HFF-Myc (cell line): ENCODE data around the gene KIRREL3.
A peak's percentile ranks its signal among the peaks of the same experiment; 100 is the strongest.

ENCODE experiments used
- DNase-seq: peaks from one replicate; pipeline ENCODE4 v3.0.0-alpha.2; 2011; ENCODE audit warnings: low read depth; ENCODE audit errors: extremely low read depth
- H3K4me3 ChIP-seq: replicated peaks from 2 replicates; pipeline ENCODE4 v1.5.1; 2011; ENCODE audit warnings: low read depth, mild to moderate bottlenecking, control low read depth, low read length
- CTCF ChIP-seq: IDR thresholded peaks from 2 replicates; pipeline ENCODE4 v1.5.1; 2012; ENCODE audit warnings: mild to moderate bottlenecking, low read depth, low read length, control low read depth; ENCODE audit errors: missing control alignments

Gene KIRREL3

DNA sequence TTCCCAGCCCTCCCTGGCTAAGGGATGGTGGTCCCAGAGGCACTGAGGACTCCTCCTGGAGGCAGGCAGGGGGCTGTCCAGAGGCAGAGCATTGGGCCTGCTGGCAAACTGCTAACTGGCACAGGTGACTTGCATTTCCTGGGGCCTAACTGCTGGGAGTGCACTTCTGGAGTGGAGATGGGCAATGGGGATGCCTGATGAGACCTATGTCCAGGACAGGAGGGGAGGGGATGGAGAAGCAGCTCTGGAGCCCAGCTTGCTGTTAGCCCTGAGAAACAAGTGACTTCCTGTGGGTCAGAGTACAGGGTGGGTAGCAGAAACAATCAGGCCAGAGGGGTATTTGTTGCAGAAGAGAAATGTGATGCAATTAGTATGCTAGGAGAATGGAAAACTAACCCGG lies 391.9 kb downstream of the KIRREL3 start:
- no peak for DNase-seq
- H3K4me3 ChIP-seq = no peak overlapping the region
- no peak for TF ChIP-seq CTCF

DNA sequence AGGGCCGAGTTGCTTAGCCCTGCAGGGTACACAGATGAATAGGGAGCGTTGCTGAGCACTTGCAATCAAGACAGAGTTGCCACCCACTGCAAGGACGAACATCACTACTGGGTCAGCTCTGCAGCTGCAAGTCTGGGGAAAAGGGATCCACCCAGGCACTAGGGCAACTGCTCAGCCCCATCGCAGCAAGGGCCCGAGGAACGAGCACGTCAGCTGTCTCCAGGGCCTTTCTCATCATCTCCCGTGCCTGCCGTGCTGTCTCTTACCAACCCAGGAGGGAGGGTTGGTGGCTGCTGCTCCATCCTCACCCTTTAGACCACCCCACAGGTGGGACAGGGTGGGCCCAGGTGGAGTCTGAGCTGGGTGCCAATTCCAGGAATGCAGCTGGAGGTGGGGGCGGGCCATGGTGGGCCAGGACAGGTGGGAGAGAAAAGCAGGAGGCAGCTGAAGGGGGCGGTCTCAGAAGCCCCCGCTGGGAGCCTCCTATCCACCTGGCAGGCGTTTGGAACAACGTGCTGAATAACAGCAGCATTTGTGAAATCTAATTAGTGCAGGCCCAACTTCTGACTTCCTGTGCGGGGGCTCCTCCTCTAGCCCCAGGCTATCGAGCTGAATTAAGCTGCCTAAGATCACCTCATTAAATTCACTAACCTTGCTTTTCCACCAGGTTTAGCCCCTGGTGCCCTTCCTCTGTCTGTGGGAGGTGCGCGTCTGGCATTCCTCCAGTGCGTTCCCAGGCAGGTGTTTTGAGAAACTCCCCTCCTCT lies 392.6 kb downstream of the KIRREL3 start:
- no peak overlapping the region for H3K4me3 ChIP-seq
- no peak for TF ChIP-seq CTCF
- no peak for DNase-seq

DNA sequence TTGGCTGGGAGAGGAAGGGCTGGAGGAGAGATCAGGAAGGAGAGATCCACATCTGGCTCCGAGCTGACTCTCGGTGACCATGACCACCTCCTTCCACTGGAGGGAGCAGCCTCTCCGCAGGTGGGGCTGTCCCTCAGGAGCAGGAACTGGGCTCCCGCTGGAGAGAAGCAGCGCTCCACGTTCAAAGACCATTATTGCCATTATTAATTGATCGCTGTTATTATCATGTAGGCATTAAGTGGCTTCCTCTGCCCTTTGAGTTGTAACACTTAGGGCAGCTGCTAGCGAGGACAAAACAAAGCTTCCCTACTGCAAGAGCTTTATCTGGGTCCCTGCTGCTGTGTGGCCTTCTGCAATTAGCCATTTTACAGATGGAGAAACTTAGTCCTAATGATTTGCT lies 393.2 kb downstream of the KIRREL3 start:
- peak; percentile 55 for DNase-seq
- TF ChIP-seq CTCF = peak; percentile 85
- no peak overlapping the region for H3K4me3 ChIP-seq

DNA sequence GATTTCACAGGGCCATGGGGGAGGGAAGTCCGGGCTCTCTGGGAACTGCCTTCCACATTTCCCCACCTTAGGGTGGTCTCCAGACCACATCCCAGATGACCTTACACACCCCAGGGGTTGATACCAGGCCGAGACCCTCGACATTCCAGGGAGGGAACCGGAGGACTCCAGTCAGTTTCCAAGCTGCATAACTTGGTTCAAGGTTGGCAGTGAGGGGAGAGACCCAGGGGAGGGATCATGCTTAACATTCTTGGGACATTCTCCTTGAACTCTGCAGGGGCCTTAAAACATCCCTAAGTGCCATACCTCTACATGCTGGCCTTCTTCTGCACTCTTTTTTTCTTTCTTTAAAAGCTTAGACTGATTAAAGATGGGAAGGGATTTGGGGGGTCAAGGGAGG lies 394.1 kb downstream of the KIRREL3 start:
- no peak overlapping the region for H3K4me3 ChIP-seq
- TF ChIP-seq CTCF = no peak
- DNase-seq = no peak

- TF ChIP-seq CTCF = no peak
- H3K4me3 ChIP-seq = no peak overlapping the region
- no peak for DNase-seq
Measured at GRCh38 chr11:126604461-126604860, 396.1 kb downstream of the KIRREL3 start.

- no peak for DNase-seq
- H3K4me3 ChIP-seq = no peak overlapping the region
- TF ChIP-seq CTCF = no peak
Measured at GRCh38 chr11:126603486-126603885, 397.1 kb downstream of the KIRREL3 start.

GRCh38 chr11:126602993-126603392 lies 397.6 kb downstream of the KIRREL3 start:
- DNase-seq = no peak
- no peak overlapping the region for H3K4me3 ChIP-seq
- no peak for TF ChIP-seq CTCF
